K562 (cell line): Measurements from ENCODE around the gene GLB1L3.

Experiments used
- CREBBP ChIP-seq: IDR thresholded peaks from one replicate; pipeline ENCODE4 v1.6.1; 2012; ENCODE audit warnings: low read depth, mild to moderate bottlenecking, control low read depth, inconsistent platforms, low read length
- YY1 ChIP-seq, 3 experiments: IDR thresholded peaks; 2 replicates each; pipeline ENCODE4 v1.6.1; 2011; ENCODE audit warnings: low read length in 2 of 3, mild to moderate bottlenecking in 2 of 3, moderate library complexity in 2 of 3, borderline replicate concordance in 1 of 3, control low read depth in 1 of 3, low read depth in 1 of 3; ENCODE audit not compliant: insufficient read depth in 3 of 3, insufficient replicate concordance in 2 of 3, control insufficient read depth in 1 of 3, insufficient read length in 1 of 3; ENCODE audit errors: extremely low read depth in 1 of 3
- TF ChIP-seq, protein P1 (sequence below), 3 experiments: IDR thresholded peaks in 2 of 3; conservative IDR thresholded peaks in 1 of 3; 2 replicates each; pipeline ENCODE4 v1.5.1; 2011 to 2012; ENCODE audit warnings: low read length in 3 of 3, mild to moderate bottlenecking in 3 of 3, control low read depth in 2 of 3, improper control_type of control experiment in 1 of 3, inconsistent platforms in 1 of 3, low read depth in 1 of 3, mixed read lengths in 1 of 3, moderate library complexity in 1 of 3; ENCODE audit not compliant: insufficient read depth in 2 of 3

- TF ChIP-seq YY1 (IDR thresholded peaks at IDR 0.05; ENCODE audit: borderline replicate concordance in 1 of 3, control insufficient read depth in 1 of 3, extremely low read depth in 1 of 3, insufficient read depth in 3 of 3, insufficient read length in 1 of 3, insufficient replicate concordance in 2 of 3, low read depth in 1 of 3, low read length in 2 of 3) (no peak), CREBBP (no peak)
- TF ChIP-seq, protein P1, sequence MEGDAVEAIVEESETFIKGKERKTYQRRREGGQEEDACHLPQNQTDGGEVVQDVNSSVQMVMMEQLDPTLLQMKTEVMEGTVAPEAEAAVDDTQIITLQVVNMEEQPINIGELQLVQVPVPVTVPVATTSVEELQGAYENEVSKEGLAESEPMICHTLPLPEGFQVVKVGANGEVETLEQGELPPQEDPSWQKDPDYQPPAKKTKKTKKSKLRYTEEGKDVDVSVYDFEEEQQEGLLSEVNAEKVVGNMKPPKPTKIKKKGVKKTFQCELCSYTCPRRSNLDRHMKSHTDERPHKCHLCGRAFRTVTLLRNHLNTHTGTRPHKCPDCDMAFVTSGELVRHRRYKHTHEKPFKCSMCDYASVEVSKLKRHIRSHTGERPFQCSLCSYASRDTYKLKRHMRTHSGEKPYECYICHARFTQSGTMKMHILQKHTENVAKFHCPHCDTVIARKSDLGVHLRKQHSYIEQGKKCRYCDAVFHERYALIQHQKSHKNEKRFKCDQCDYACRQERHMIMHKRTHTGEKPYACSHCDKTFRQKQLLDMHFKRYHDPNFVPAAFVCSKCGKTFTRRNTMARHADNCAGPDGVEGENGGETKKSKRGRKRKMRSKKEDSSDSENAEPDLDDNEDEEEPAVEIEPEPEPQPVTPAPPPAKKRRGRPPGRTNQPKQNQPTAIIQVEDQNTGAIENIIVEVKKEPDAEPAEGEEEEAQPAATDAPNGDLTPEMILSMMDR (IDR thresholded peaks at IDR 0.05 in 2 of 3, conservative IDR thresholded peaks at IDR 0.05 in 1 of 3; ENCODE audit: insufficient read depth in 2 of 3, low read depth in 1 of 3, low read length in 3 of 3) = no peak
Observed at GRCh38 chr11:134231958-134232659, 44.1 kb upstream of the GLB1L3 start.
